GM23248 (cell line): ENCODE data around the gene GBGT1. TPM values are rescaled to one million over a fixed set of nuclear protein-coding genes. Genes with fewer than 3 reads are reported as not detected.
A peak's percentile ranks its signal among the peaks of the same experiment; 100 is the strongest.

Experiments used
- DNase-seq: peaks from one replicate; pipeline ENCODE4 v3.0.0-alpha.2; 2015
- H2AFZ ChIP-seq: fragments of 200-600 bp; sonication (generic); 2 replicates; pipeline ENCODE4 v1.6.1; 2016; ENCODE audit warnings: antibody characterized with exemption
- H3F3A ChIP-seq: fragments of 200-600 bp; sonication (generic); 2 replicates; pipeline ENCODE4 v1.6.1; 2016; ENCODE audit warnings: mild to moderate bottlenecking, antibody characterized with exemption, mixed run types; ENCODE audit not compliant: insufficient read depth
- H3K27ac ChIP-seq: fragments of 200-600 bp; sonication (generic); 2 replicates; pipeline ENCODE4 v1.5.1; 2016; ENCODE audit warnings: mild to moderate bottlenecking
- H3K27me3 ChIP-seq: fragments of 200-600 bp; sonication (generic); replicated peaks from 2 replicates; pipeline ENCODE4 v1.6.1; 2016; ENCODE audit warnings: mild to moderate bottlenecking; ENCODE audit not compliant: insufficient read depth
- H3K36me3 ChIP-seq: fragments of 200-600 bp; sonication (generic); 2 replicates; pipeline ENCODE4 v1.6.1; 2016; ENCODE audit warnings: low read depth, mild to moderate bottlenecking
- H3K4me1 ChIP-seq: fragments of 200-600 bp; sonication (generic); 2 replicates; pipeline ENCODE4 v1.6.1; 2016; ENCODE audit warnings: mild to moderate bottlenecking; ENCODE audit not compliant: insufficient read depth
- H3K4me2 ChIP-seq: fragments of 200-600 bp; sonication (generic); one replicate; pipeline ENCODE4 v1.6.1; 2016; ENCODE audit warnings: mild to moderate bottlenecking; ENCODE audit not compliant: unreplicated experiment
- H3K4me3 ChIP-seq: fragments of 200-600 bp; sonication (generic); 2 replicates; pipeline ENCODE4 v1.5.1; 2016; ENCODE audit warnings: mild to moderate bottlenecking
- H3K79me2 ChIP-seq: fragments of 200-600 bp; sonication (generic); 2 replicates; pipeline ENCODE4 v1.6.1; 2016; ENCODE audit warnings: mild to moderate bottlenecking; ENCODE audit not compliant: insufficient read depth
- H3K9ac ChIP-seq: fragments of 200-600 bp; sonication (generic); 2 replicates; pipeline ENCODE4 v1.6.1; 2016; ENCODE audit warnings: mild to moderate bottlenecking
- H3K9me2 ChIP-seq: fragments of 200-600 bp; sonication (generic); 2 replicates; pipeline ENCODE4 v1.6.1; 2016; ENCODE audit warnings: mixed run types, mild to moderate bottlenecking, moderate library complexity; ENCODE audit not compliant: insufficient read depth
- H3K9me3 ChIP-seq: fragments of 200-600 bp; sonication (generic); one replicate; pipeline ENCODE4 v1.6.1; 2017; ENCODE audit warnings: low read depth
- H4K20me1 ChIP-seq: fragments of 200-600 bp; sonication (generic); 2 replicates; pipeline ENCODE4 v1.6.0; 2016; ENCODE audit not compliant: insufficient read depth
- EZH2 ChIP-seq: fragments of 200-600 bp; sonication (generic); IDR thresholded peaks from 2 replicates; pipeline ENCODE4 v1.6.1; 2018; ENCODE audit warnings: antibody characterized with exemption, mild to moderate bottlenecking; ENCODE audit not compliant: insufficient read depth, poor library complexity, severe bottlenecking
- EZH2phosphoT487 ChIP-seq: fragments of 200-600 bp; sonication (generic); IDR thresholded peaks from 2 replicates; pipeline ENCODE4 v1.6.1; 2018; ENCODE audit warnings: antibody characterized with exemption, moderate library complexity, mild to moderate bottlenecking, low read depth; ENCODE audit not compliant: insufficient read depth
- WGBS, 2 experiments: methylation state at CpG; one replicate each; pipeline ENCODE4 v1.1.6; 2015 to 2017; ENCODE audit warnings: low lambda C conversion rate in 2 of 2, low coverage in 1 of 2; ENCODE audit errors: missing lambda C conversion rate in 2 of 2; 5-methylcytosine and 5-hydroxymethylcytosine counted together
- in situ Hi-C: fragments of 300-500 bp; cut with MboI; formaldehyde crosslinking; loops from 2 replicates; pipeline ENCODE4 v1.15.0; 2020
- polyA plus RNA-seq: library from polyadenylated mRNA; unstranded; fragments of >200 nt; fragmentation: Nextera tagmentation; extraction: Ambion mirVana; gene quantifications from 2 replicates; pipeline ENCODE4 v1.2.1, GENCODE V29; 2016
- total RNA-seq: library from RNA; depleted of rRNA; stranded (reverse); fragments of >200 nt; shearing (Covaris generic); gene quantifications from 2 replicates; pipeline ENCODE4 v1.2.3, GENCODE V29; 2014; rRNA removed

Gene GBGT1
- total and polyA plus RNA-seq, 2 experiments from 2014 or later = 0.95 to 3.1 TPM

- H3K4me3 ChIP-seq = no peak overlapping the region
- H3K27ac ChIP-seq = no peak overlapping the region
- no peaks in the 10 kb centered on the region for H3F3A ChIP-seq
- in situ Hi-C loops = loop anchor here (5.0 kb wide), 1 partner anchor 42 kb away; no protein-coding TSS in a partner anchor
- peaks cover 16% of the 10 kb centered on the region; the same call in 1 of the 2 replicates for H3K36me3 ChIP-seq
- H4K20me1 ChIP-seq = no peaks in the 10 kb centered on the region
- no peak for DNase-seq
- no peaks in the 10 kb centered on the region for H3K4me1 ChIP-seq
- no peak for TF ChIP-seq EZH2
- no peak for TF ChIP-seq EZH2phosphoT487
- H3K27me3 ChIP-seq = no peaks in the 10 kb centered on the region
- H2AFZ ChIP-seq = no peak overlapping the region
- no peaks in the 10 kb centered on the region for H3K79me2 ChIP-seq
- no peaks in the 10 kb centered on the region for H3K9me3 ChIP-seq
- H3K9ac ChIP-seq = no peak overlapping the region
- no peak overlapping the region for H3K4me2 ChIP-seq
- 85 to 86% methylated on average over 15 of the region's 15 CpGs for WGBS, 2 experiments
- H3K9me2 ChIP-seq = no peaks in the 10 kb centered on the region
Measured at GRCh38 chr9:133104718-133105460, 58.8 kb downstream of the GBGT1 start.

DNA sequence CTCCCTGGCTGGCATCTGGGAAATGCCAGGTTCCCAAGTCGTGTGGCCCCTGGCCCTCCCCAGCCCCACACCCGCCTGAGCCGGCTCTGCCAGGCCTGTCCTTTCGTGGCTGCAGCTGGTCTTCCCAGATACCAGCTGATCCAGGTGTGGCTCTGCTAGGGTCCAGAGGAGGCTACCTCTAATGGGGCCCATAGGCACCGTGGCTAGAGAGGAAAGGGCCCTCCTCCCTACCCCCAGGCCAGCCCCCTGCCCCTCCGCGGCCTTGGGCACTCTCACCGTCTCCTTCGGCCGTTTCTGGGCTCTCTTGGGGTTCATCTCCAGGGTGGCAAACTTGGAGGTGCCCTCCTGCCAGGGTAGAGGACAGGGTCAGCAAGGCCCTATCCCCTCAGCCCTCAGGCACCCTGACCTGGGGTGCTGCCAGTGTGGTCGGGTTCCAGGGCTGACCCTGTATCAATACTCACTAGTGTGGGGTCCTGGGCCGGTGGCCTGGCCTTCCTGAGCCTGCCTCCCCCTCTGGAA, 59.7 kb downstream of the GBGT1 start:
- H3K27me3 ChIP-seq = no peaks in the 10 kb centered on the region
- H3K9ac ChIP-seq = no peak overlapping the region
- H3F3A ChIP-seq = no peaks in the 10 kb centered on the region
- in situ Hi-C loops = no loop called here
- H3K27ac ChIP-seq = no peak overlapping the region
- H3K9me2 ChIP-seq = no peaks in the 10 kb centered on the region
- H4K20me1 ChIP-seq = no peaks in the 10 kb centered on the region
- DNase-seq = no peak
- no peak overlapping the region for H3K4me2 ChIP-seq
- no peak overlapping the region for H3K4me3 ChIP-seq
- TF ChIP-seq EZH2 (no peak), EZH2phosphoT487 (no peak)
- WGBS, 2 experiments = 90 to 94% methylated on average over 11 to 12 of the region's 12 CpGs
- peaks cover 19% of the 10 kb centered on the region; the same call in 1 of the 2 replicates for H3K36me3 ChIP-seq
- H3K4me1 ChIP-seq = no peaks in the 10 kb centered on the region
- H3K79me2 ChIP-seq = no peaks in the 10 kb centered on the region
- H3K9me3 ChIP-seq = no peaks in the 10 kb centered on the region
- no peak overlapping the region for H2AFZ ChIP-seq

GRCh38 chr9:133103183-133103986, 60.3 kb downstream of the GBGT1 start:
- Histone ChIP-seq H3K27ac (no peak overlapping the region), H3K36me3 (peaks cover 20% of the 10 kb centered on the region; the same call in 1 of the 2 replicates), H3K9me3 (no peaks in the 10 kb centered on the region), H3K9ac (no peak overlapping the region), H3K4me3 (no peak overlapping the region), H3K79me2 (no peaks in the 10 kb centered on the region), H4K20me1 (no peaks in the 10 kb centered on the region), H3F3A (no peaks in the 10 kb centered on the region), H2AFZ (no peak overlapping the region), H3K4me2 (no peak overlapping the region), H3K9me2 (no peaks in the 10 kb centered on the region), H3K27me3 (no peaks in the 10 kb centered on the region), H3K4me1 (no peaks in the 10 kb centered on the region)
- in situ Hi-C loops = no loop called here
- WGBS, 2 experiments = 44 to 47% methylated on average over 14 of the region's 14 CpGs
- TF ChIP-seq EZH2 = no peak
- no peak for TF ChIP-seq EZH2phosphoT487
- DNase-seq = peak; percentile 45

Other genes starting within 250 kb of the GBGT1 start
- 22.4 and 33.0 TPM in 2 replicates for gene TSC1, start 219.3 kb downstream of the GBGT1 start, total RNA-seq
- 18.8 and 19.6 TPM in 2 replicates for gene TSC1, start 219.3 kb downstream of the GBGT1 start, polyA plus RNA-seq
- gene GFI1B, start 185.2 kb downstream of the GBGT1 start, total RNA-seq = not detected in 2 replicates
- gene GFI1B, start 185.2 kb downstream of the GBGT1 start, polyA plus RNA-seq = not detected in 2 replicates
- 33.6 and 40.1 TPM in 2 replicates for gene GTF3C5, start 132.9 kb downstream of the GBGT1 start, total RNA-seq
- 33.5 and 34.4 TPM in 2 replicates for gene GTF3C5, start 132.9 kb downstream of the GBGT1 start, polyA plus RNA-seq
- 0.22 TPM in 1 of 2 replicates, not detected in the other for gene CEL, start 101.9 kb downstream of the GBGT1 start, total RNA-seq
- gene CEL, start 101.9 kb downstream of the GBGT1 start, polyA plus RNA-seq = 0.13 TPM in 1 of 2 replicates, not detected in the other
- 21.7 and 51.7 TPM in 2 replicates for gene RALGDS, start 42.7 kb downstream of the GBGT1 start, total RNA-seq
- 8.5 and 8.9 TPM in 2 replicates for gene RALGDS, start 42.7 kb downstream of the GBGT1 start, polyA plus RNA-seq
- gene OBP2B, start 45.3 kb upstream of the GBGT1 start, total RNA-seq = not detected in 2 replicates
- gene OBP2B, start 45.3 kb upstream of the GBGT1 start, polyA plus RNA-seq = not detected in 2 replicates
- not detected in 2 replicates for gene ABO, start 111.3 kb upstream of the GBGT1 start, total RNA-seq
- not detected in 2 replicates for gene ABO, start 111.3 kb upstream of the GBGT1 start, polyA plus RNA-seq
- 10.8 and 18.2 TPM in 2 replicates for gene SURF6, start 172.3 kb upstream of the GBGT1 start, total RNA-seq
- 13.4 and 14.8 TPM in 2 replicates for gene SURF6, start 172.3 kb upstream of the GBGT1 start, polyA plus RNA-seq
- 24.4 and 28.6 TPM in 2 replicates for gene MED22, start 184.2 kb upstream of the GBGT1 start, total RNA-seq
- gene MED22, start 184.2 kb upstream of the GBGT1 start, polyA plus RNA-seq = 14.1 and 14.5 TPM in 2 replicates
- gene RPL7A, start 184.3 kb upstream of the GBGT1 start, total RNA-seq = 1,262 and 1,382 TPM in 2 replicates
- gene RPL7A, start 184.3 kb upstream of the GBGT1 start, polyA plus RNA-seq = 437 and 458 TPM in 2 replicates
- gene SURF1, start 192.6 kb upstream of the GBGT1 start, total RNA-seq = 27.7 and 29.1 TPM in 2 replicates
- gene SURF1, start 192.6 kb upstream of the GBGT1 start, polyA plus RNA-seq = 57.4 and 62.9 TPM in 2 replicates
- gene SURF2, start 192.6 kb upstream of the GBGT1 start, total RNA-seq = 6.3 and 14.8 TPM in 2 replicates
- gene SURF2, start 192.6 kb upstream of the GBGT1 start, polyA plus RNA-seq = 23.4 and 24.4 TPM in 2 replicates
- 638 and 670 TPM in 2 replicates for gene SURF4, start 212.1 kb upstream of the GBGT1 start, total RNA-seq
- gene SURF4, start 212.1 kb upstream of the GBGT1 start, polyA plus RNA-seq = 406 and 420 TPM in 2 replicates
- 0.32 and 3.4 TPM in 2 replicates for gene STKLD1, start 212.5 kb upstream of the GBGT1 start, total RNA-seq
- 0.38 and 1.5 TPM in 2 replicates for gene STKLD1, start 212.5 kb upstream of the GBGT1 start, polyA plus RNA-seq